Measurements from ENCODE around the gene ACVR1C.
A peak's percentile ranks its signal among the peaks of the same experiment; 100 is the strongest.

The ACVR1C gene

GRCh38 chr2:157628477-157629415 lies at the start of gene ACVR1C:
TSS of gene ACVR1C (minus strand) at chr2:157628864. CDS start at chr2:157628644, 220 bp downstream.
- peak; percentile 24 to 44 for DNase-seq (ENCODE audit: low read depth in 2 of 2)

- DNase-seq (ENCODE audit: low read depth in 2 of 2): no peak
These were observed 49.3 kb upstream of the ACVR1C start for GRCh38 chr2:157677941-157678340.

- DNase-seq (ENCODE audit: low read depth in 2 of 2): no peak
These were observed 43.5 kb upstream of the ACVR1C start for GRCh38 chr2:157672129-157672528.

- no peak for DNase-seq (ENCODE audit: low read depth in 2 of 2)
These were observed 33.7 kb upstream of the ACVR1C start for GRCh38 chr2:157662401-157662800.

- no peak for DNase-seq (ENCODE audit: low read depth in 2 of 2)
These were observed 33.1 kb upstream of the ACVR1C start for GRCh38 chr2:157661776-157662175.

GRCh38 chr2:157657858-157658257 lies 29.2 kb upstream of the ACVR1C start:
- DNase-seq (ENCODE audit: low read depth in 2 of 2): no peak

GRCh38 chr2:157657101-157657500 lies 28.4 kb upstream of the ACVR1C start:
- DNase-seq (ENCODE audit: low read depth in 2 of 2): no peak

GRCh38 chr2:157644776-157645175 lies 16.1 kb upstream of the ACVR1C start:
- no peak for DNase-seq (ENCODE audit: low read depth in 2 of 2)

- DNase-seq (ENCODE audit: low read depth in 2 of 2): no peak
These were observed 3.2 kb upstream of the ACVR1C start for GRCh38 chr2:157631861-157632260.

- DNase-seq (ENCODE audit: low read depth in 2 of 2): peak in 1 of 2 experiments; percentile 32
These were observed 829 bp downstream of the ACVR1C start for GRCh38 chr2:157627594-157628476.

GRCh38 chr2:157625296-157625695 lies 3.4 kb downstream of the ACVR1C start:
- DNase-seq (ENCODE audit: low read depth in 2 of 2): no peak

GRCh38 chr2:157620956-157621355 lies 7.7 kb downstream of the ACVR1C start:
- no peak for DNase-seq (ENCODE audit: low read depth in 2 of 2)

- no peak for DNase-seq (ENCODE audit: low read depth in 2 of 2)
These were observed 16.9 kb downstream of the ACVR1C start for GRCh38 chr2:157611726-157612125.

GRCh38 chr2:157611110-157611509 lies 17.6 kb downstream of the ACVR1C start:
- DNase-seq (ENCODE audit: low read depth in 2 of 2): no peak

- DNase-seq (ENCODE audit: low read depth in 2 of 2): no peak
These were observed 22.1 kb downstream of the ACVR1C start for GRCh38 chr2:157606534-157606933.

- no peak for DNase-seq (ENCODE audit: low read depth in 2 of 2)
These were observed 25.5 kb downstream of the ACVR1C start for GRCh38 chr2:157603198-157603597.

GRCh38 chr2:157601807-157602206 lies 26.9 kb downstream of the ACVR1C start:
- DNase-seq (ENCODE audit: low read depth in 2 of 2): no peak

GRCh38 chr2:157596992-157597681 lies 31.5 kb downstream of the ACVR1C start:
- DNase-seq (ENCODE audit: low read depth in 2 of 2): peak; percentile 22 to 51

GRCh38 chr2:157593411-157593810 lies 35.3 kb downstream of the ACVR1C start:
- DNase-seq (ENCODE audit: low read depth in 2 of 2): no peak

- DNase-seq (ENCODE audit: low read depth in 2 of 2): no peak
These were observed 35.7 kb downstream of the ACVR1C start for GRCh38 chr2:157592948-157593347.

GRCh38 chr2:157592374-157592773 lies 36.3 kb downstream of the ACVR1C start:
- DNase-seq (ENCODE audit: low read depth in 2 of 2): no peak

- no peak for DNase-seq (ENCODE audit: low read depth in 2 of 2)
These were observed 41.1 kb downstream of the ACVR1C start for GRCh38 chr2:157587576-157587975.

Data from stimulated activated CD4-positive, alpha-beta T cell treated with anti-CD3 and anti-CD28 coated beads, Interleukin-12 subunit alpha, Interleukin-12 subunit beta, amount 100 ng/mL, for 24 hours (primary cell).